SK-N-MC (cell line): ENCODE measurements around the gene SLC5A11.
"Not testable (repeated sequence)": the region's sequence is repeated elsewhere in the genome, so short reads cannot be mapped to it uniquely, and the experiment has no call there.

Experiments
- DNase-seq: peaks from one replicate; pipeline ENCODE4 v3.0.0-alpha.2; 2011; ENCODE audit warnings: low read depth, low spot score
- H3K27ac ChIP-seq: fragments of 200-600 bp; sonication (generic); 2 replicates; pipeline ENCODE4 v1.5.1; 2016; ENCODE audit warnings: mixed run types
- H3K36me3 ChIP-seq: fragments of 200-600 bp; sonication (generic); 2 replicates; pipeline ENCODE4 v1.6.1; 2017; ENCODE audit warnings: antibody characterized with exemption, low read length, mixed read lengths; ENCODE audit not compliant: insufficient read depth
- H3K4me3 ChIP-seq: fragments of 200-600 bp; sonication (generic); 2 replicates; pipeline ENCODE4 v1.5.1; 2016
- H3K9ac ChIP-seq: fragments of 200-600 bp; sonication (generic); 2 replicates; pipeline ENCODE4 v1.8.0; 2017; ENCODE audit warnings: mixed run types, mixed read lengths; ENCODE audit not compliant: insufficient read length
- H3K9me3 ChIP-seq: fragments of 200-600 bp; sonication (generic); 2 replicates; pipeline ENCODE4 v1.6.1; 2017; ENCODE audit warnings: low read depth, mild to moderate bottlenecking, antibody characterized with exemption, low read length, moderate library complexity, mixed read lengths
- EZH2 ChIP-seq: fragments of 200-600 bp; sonication (generic); IDR thresholded peaks from one replicate; pipeline ENCODE4 v1.6.1; 2017; ENCODE audit warnings: antibody characterized with exemption
- FOXP2 ChIP-seq: optimal IDR thresholded peaks from 2 replicates; pipeline ENCODE3; 2011; ENCODE audit warnings: mild to moderate bottlenecking, moderate library complexity; ENCODE audit not compliant: insufficient read depth; ENCODE audit errors: extremely low read length, control extremely low read depth
- POLR2AphosphoS5 ChIP-seq: IDR thresholded peaks from 2 replicates; pipeline ENCODE4 v1.6.1; 2012; ENCODE audit warnings: mild to moderate bottlenecking, low read depth, low read length, borderline replicate concordance

Gene SLC5A11

DNA sequence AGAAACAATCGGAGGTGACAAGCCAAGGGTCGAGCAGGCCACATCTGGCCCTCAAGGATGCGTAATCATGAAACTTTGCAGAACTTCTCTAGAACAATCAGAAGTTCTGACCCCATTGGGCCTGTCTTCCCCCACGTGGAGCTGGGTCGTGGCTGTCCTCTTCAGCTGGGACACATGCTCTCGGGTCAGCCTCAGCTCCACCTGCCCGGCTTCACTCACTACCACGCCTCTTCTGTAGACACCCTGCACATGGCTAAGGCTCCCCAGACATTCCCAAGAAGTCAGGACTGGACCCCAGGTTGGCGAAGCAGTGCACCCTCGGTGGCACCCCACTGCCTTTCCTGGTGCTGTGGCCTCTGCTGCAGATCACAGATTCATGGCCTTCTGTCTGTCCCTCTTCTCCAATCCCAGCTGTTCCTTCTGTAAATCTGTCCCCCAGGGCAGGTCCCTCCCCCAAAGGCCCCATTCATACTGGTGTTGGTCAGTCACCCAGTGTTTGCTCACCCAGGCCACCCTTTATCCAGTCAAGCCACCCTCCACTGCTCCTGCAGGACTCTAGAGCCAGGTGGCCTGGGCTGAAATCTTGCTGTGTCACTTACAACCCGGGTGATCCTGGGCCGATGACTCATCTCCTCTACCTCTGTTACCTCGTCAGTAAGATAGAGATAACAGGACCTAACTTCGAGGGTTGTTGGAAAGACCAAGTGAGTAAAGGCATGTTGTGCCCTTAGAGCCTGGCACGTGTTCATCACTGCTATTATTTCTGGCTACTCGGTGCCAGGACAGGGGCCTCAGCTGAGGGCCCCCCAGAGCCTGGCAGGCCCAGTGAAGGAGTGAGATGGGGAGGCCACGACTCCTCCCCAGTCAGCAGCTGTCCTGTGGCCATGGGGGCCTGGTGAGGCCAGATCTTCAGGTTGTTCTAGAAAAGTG is 1.4 kb upstream of the SLC5A11 start:
- no peak overlapping the region for H3K27ac ChIP-seq
- H3K36me3 ChIP-seq = no peaks in the 10 kb centered on the region
- DNase-seq = no peak
- no peak overlapping the region for H3K9ac ChIP-seq
- no peak overlapping the region for H3K4me3 ChIP-seq
- H3K9me3 ChIP-seq = no peaks in the 10 kb centered on the region
- TF ChIP-seq POLR2AphosphoS5 = no peak
- TF ChIP-seq FOXP2 = no peak
- TF ChIP-seq EZH2 = no peak

DNA sequence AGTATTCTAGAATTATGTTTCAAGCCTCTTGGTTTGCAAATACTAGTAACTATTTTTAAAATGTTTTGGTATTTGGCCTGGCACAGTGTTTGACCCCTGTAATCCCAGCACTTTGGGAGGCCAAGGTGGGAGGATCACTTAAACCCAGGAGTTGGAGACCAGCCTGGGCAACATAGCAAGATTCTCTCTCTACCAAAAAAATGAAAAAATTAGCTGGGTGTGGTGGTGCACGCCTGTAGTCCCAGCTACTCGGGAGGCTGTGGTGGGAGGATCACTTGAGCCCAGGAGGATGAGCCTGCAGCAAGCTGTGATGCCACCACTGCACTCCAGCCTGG is 765 bp upstream of the SLC5A11 start:
- H3K4me3 ChIP-seq = not testable (repeated sequence)

GRCh38 chr16:24846548-24847357 is 990 bp downstream of the SLC5A11 start:
- Histone ChIP-seq H3K27ac (no peak overlapping the region), H3K9me3 (no peaks in the 10 kb centered on the region), H3K4me3 (no peak overlapping the region), H3K9ac (no peak overlapping the region), H3K36me3 (no peaks in the 10 kb centered on the region)
- no peak for TF ChIP-seq FOXP2
- TF ChIP-seq EZH2 = no peak
- no peak for TF ChIP-seq POLR2AphosphoS5
- DNase-seq = no peak

More for the DNA sequence above, 765 bp upstream of the SLC5A11 start:
- H3K9ac ChIP-seq, DNase-seq, H3K9me3 ChIP-seq, H3K36me3 ChIP-seq, H3K27ac ChIP-seq: not testable (repeated sequence)

- Histone ChIP-seq H3K27ac (no peak overlapping the region), H3K9me3 (no peaks in the 10 kb centered on the region), H3K9ac (no peak overlapping the region), H3K36me3 (no peaks in the 10 kb centered on the region), H3K4me3 (no peak overlapping the region)
- no peak for DNase-seq
- TF ChIP-seq FOXP2 (no peak), EZH2 (no peak), POLR2AphosphoS5 (no peak)
These were observed 1.5 kb downstream of the SLC5A11 start for GRCh38 chr16:24847358-24847664.

- no peak overlapping the region for H3K9ac ChIP-seq
- H3K4me3 ChIP-seq = no peak overlapping the region
- no peak for DNase-seq
- H3K9me3 ChIP-seq = no peaks in the 10 kb centered on the region
- no peak overlapping the region for H3K27ac ChIP-seq
- no peak for TF ChIP-seq POLR2AphosphoS5
- TF ChIP-seq FOXP2 = no peak
- no peak for TF ChIP-seq EZH2
- H3K36me3 ChIP-seq = no peaks in the 10 kb centered on the region
These were observed 2.3 kb downstream of the SLC5A11 start for GRCh38 chr16:24848065-24848464.

DNA sequence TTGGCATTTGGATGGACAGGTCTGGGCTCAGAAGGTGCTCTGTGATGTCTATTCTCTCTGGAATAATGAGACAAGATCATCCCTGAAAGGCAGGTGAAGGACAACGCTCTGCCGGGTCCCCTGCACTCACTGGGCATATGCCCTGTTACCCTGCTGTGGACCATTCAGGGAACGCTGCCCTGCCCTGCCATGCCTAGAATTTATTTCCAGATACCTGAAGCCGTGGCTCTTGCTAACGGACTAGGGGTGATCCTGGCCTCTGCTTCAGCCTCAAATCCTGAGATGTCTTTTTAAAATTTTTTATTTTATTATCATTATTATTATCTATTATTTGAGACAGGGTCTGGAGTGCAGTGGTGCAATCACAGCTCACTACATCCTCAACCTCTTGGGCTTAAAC is 3.9 kb downstream of the SLC5A11 start:
- H3K9me3 ChIP-seq = no peaks in the 10 kb centered on the region
- DNase-seq = no peak
- H3K27ac ChIP-seq = no peak overlapping the region
- no peak overlapping the region for H3K9ac ChIP-seq
- TF ChIP-seq POLR2AphosphoS5 (no peak), EZH2 (no peak)
- H3K4me3 ChIP-seq = no peak overlapping the region
- H3K36me3 ChIP-seq = no peaks in the 10 kb centered on the region

GRCh38 chr16:24850289-24850938 is 4.7 kb downstream of the SLC5A11 start:
- no peak for DNase-seq
- Histone ChIP-seq H3K27ac (no peak overlapping the region), H3K9ac (no peak overlapping the region), H3K9me3 (no peaks in the 10 kb centered on the region), H3K4me3 (no peak overlapping the region), H3K36me3 (no peaks in the 10 kb centered on the region)
- no peak for TF ChIP-seq FOXP2
- no peak for TF ChIP-seq POLR2AphosphoS5
- no peak for TF ChIP-seq EZH2

DNA sequence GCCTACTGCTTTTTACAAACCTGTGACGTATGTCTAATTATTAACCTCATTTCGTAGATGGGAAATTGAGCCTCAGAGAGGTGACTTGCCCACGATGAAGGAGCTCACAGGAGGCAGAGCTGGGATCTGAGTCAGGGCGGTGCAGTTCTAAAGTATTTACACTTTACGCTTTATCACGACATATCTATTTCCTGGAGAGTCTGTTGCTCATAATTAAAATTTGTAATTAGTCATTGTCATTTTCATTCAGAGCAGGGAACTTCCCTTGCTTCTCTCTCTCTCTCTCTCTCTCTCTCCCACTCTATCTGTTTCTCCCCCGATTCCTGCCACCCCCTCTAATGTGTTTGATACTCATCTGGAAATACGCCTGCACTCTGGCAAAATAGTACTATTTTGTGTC is 5.9 kb downstream of the SLC5A11 start:
- no peak for TF ChIP-seq EZH2
- TF ChIP-seq FOXP2 = no peak
- no peak for TF ChIP-seq POLR2AphosphoS5
- H3K4me3 ChIP-seq = no peak overlapping the region
- H3K9ac ChIP-seq = no peak overlapping the region
- no peaks in the 10 kb centered on the region for H3K9me3 ChIP-seq
- no peak for DNase-seq
- no peaks in the 10 kb centered on the region for H3K36me3 ChIP-seq
- no peak overlapping the region for H3K27ac ChIP-seq

DNA sequence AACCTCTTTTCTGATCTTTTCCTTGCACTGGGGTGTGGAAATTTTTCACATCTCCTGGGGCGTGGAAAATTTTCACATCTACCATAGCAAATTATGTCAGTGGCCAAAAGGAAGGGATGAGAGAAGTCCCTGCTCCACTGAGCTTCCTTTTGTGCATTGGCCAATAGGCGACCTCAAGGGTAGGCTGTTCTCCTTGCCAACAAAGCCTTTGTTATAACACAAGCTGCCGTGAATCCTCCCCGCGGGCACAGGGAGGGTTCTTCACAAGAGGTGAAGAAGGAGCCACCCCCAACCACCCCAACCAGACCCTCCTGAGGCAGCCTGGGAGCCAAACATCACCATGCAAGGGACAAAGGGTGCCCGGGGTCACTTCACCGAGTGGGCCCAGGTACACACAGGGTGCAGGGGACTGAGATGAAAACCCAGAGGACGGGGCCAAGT is 6.5 kb downstream of the SLC5A11 start:
- H3K27ac ChIP-seq = no peak overlapping the region
- H3K9ac ChIP-seq = no peak overlapping the region
- TF ChIP-seq POLR2AphosphoS5 (no peak), EZH2 (no peak)
- no peak overlapping the region for H3K4me3 ChIP-seq
- no peaks in the 10 kb centered on the region for H3K36me3 ChIP-seq
- DNase-seq = no peak
- no peaks in the 10 kb centered on the region for H3K9me3 ChIP-seq
